GM12801 (cell line): ENCODE results near the gene MAP3K4.

Experiments
- CTCF ChIP-seq: IDR thresholded peaks from one replicate; pipeline ENCODE4 v1.5.1; 2011; ENCODE audit warnings: control low read depth; ENCODE audit not compliant: insufficient read length; ENCODE audit errors: extremely low read depth

MAP3K4 gene

GRCh38 chr6:161068321-161068741, 76.8 kb downstream of the MAP3K4 start:
- TF ChIP-seq CTCF = no peak

GRCh38 chr6:161073930-161074329, 82.4 kb downstream of the MAP3K4 start:
- no peak for TF ChIP-seq CTCF

- TF ChIP-seq CTCF = no peak
These were observed 83.0 kb downstream of the MAP3K4 start for GRCh38 chr6:161074496-161075121.

GRCh38 chr6:161076181-161076677, 84.7 kb downstream of the MAP3K4 start:
- TF ChIP-seq CTCF = no peak

- TF ChIP-seq CTCF = no peak
These were observed 88.1 kb downstream of the MAP3K4 start for GRCh38 chr6:161079566-161080262.

GRCh38 chr6:161080263-161080970, 88.8 kb downstream of the MAP3K4 start:
- TF ChIP-seq CTCF = no peak

GRCh38 chr6:161082215-161082614, 90.6 kb downstream of the MAP3K4 start:
- TF ChIP-seq CTCF = no peak
